Measurements from ENCODE around the gene CLCN6. TPM values are rescaled to one million over a fixed set of nuclear protein-coding genes. Genes with fewer than 3 reads are reported as not detected.

The CLCN6 gene
- total and polyA plus RNA-seq, 2 donors from 2014 or later = 7.1 to 26.0 TPM

DNA sequence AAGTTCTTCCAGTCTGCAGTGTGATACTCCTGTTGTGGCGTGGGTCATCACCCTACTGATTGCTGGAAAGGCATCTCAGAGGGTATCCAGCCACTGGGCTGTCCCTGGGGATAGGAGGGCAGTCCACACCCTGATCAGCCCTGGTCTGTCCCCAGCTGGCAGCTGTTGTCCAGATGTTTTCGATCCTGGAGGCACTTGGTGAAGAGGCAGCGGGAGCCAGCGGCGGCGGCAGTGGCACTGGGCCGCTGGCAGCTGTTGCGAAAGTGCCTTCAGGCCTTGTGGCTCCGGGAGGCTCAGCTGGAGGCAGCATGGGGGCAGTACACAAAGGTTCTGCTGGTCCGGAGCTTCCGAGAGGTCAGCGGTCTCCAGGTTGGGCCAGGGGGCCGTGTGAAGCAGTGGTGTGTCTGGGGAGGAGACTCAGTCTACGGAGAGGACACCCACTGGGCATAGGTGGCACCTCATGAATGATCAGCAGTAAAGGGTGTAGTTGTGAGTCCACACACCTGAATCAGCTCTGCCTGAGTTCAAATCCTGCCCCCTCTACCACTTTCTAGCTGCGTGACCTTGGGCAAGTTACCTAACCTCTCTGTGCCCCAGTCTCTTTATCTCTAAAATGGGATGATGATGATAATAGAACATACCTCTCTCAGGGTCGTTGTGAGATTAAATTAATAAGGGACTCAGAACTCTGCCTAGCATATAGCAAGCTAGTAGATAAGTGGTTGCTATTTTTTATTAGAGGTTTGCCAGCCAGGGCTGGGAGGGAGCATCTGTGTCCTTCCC is 37.9 kb upstream of the CLCN6 start:
- no peaks in the 10 kb centered on the region for H3K27me3 ChIP-seq (ENCODE audit: control insufficient read depth, insufficient read depth, low read length)
- DNase-seq (no peak), FAIRE-seq (no peak)
- no peak overlapping the region for H3K9ac ChIP-seq (ENCODE audit: low read length in 3 of 3)
- H3K36me3 ChIP-seq (ENCODE audit: control insufficient read depth in 2 of 3, insufficient read depth in 3 of 3, low read length in 3 of 3) = no peaks in the 10 kb centered on the region
- no peak overlapping the region for H3K27ac ChIP-seq (ENCODE audit: low read depth in 2 of 2, low read length in 2 of 2)
- H3K4me1 ChIP-seq (ENCODE audit: control insufficient read depth in 2 of 3, insufficient read depth in 2 of 3, low read depth in 1 of 3, low read length in 3 of 3) = no peaks in the 10 kb centered on the region
- no peak for TF ChIP-seq CTCF (IDR thresholded peaks at IDR 0.05; ENCODE audit: borderline replicate concordance, extremely low read depth, insufficient read depth)
- H3K9me3 ChIP-seq (ENCODE audit: control insufficient read depth in 2 of 3, insufficient read depth in 1 of 3, low read length in 3 of 3) = no peaks in the 10 kb centered on the region
- no peak overlapping the region for H3K4me3 ChIP-seq (ENCODE audit: low read length in 3 of 3)
- intact Hi-C loops (cut with DNase I) = no loop called here

DNA sequence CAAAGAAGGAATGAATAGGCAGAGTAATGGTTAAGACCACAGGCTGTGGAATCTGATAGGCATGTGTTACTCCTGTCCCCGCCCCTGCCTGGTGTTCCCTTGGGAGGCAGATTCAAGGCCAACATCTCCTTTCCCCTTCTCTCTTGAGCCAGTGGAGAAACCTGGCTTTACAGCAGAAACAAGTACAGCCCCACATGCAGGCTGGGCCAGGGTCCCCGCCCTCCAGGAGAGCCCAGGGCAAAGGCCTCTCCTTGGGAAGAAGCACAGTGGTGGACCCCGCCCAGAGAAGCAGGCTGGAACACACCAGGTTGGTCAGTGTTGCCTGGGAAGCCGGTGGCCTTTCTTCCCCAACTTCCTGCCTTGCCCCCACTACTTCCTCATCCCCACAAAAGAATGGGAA is 37.2 kb upstream of the CLCN6 start:
- Histone ChIP-seq H3K36me3 (ENCODE audit: control insufficient read depth in 2 of 3, insufficient read depth in 3 of 3, low read length in 3 of 3) (no peaks in the 10 kb centered on the region), H3K4me3 (ENCODE audit: low read length in 3 of 3) (no peak overlapping the region), H3K4me1 (ENCODE audit: control insufficient read depth in 2 of 3, insufficient read depth in 2 of 3, low read depth in 1 of 3, low read length in 3 of 3) (no peaks in the 10 kb centered on the region), H3K27me3 (ENCODE audit: control insufficient read depth, insufficient read depth, low read length) (no peaks in the 10 kb centered on the region), H3K9ac (ENCODE audit: low read length in 3 of 3) (no peak overlapping the region), H3K27ac (ENCODE audit: low read depth in 2 of 2, low read length in 2 of 2) (no peak overlapping the region), H3K9me3 (ENCODE audit: control insufficient read depth in 2 of 3, insufficient read depth in 1 of 3, low read length in 3 of 3) (no peaks in the 10 kb centered on the region)
- DNase-seq (no peak), FAIRE-seq (no peak)
- no peak for TF ChIP-seq CTCF (IDR thresholded peaks at IDR 0.05; ENCODE audit: borderline replicate concordance, extremely low read depth, insufficient read depth)
- intact Hi-C loops (cut with DNase I) = no loop called here

GRCh38 chr1:11769274-11769673 is 36.7 kb upstream of the CLCN6 start:
- Histone ChIP-seq H3K27ac (ENCODE audit: low read depth in 2 of 2, low read length in 2 of 2) (no peak overlapping the region), H3K9me3 (ENCODE audit: control insufficient read depth in 2 of 3, insufficient read depth in 1 of 3, low read length in 3 of 3) (no peaks in the 10 kb centered on the region), H3K36me3 (ENCODE audit: control insufficient read depth in 2 of 3, insufficient read depth in 3 of 3, low read length in 3 of 3) (no peaks in the 10 kb centered on the region), H3K9ac (ENCODE audit: low read length in 3 of 3) (no peak overlapping the region), H3K4me1 (ENCODE audit: control insufficient read depth in 2 of 3, insufficient read depth in 2 of 3, low read depth in 1 of 3, low read length in 3 of 3) (no peaks in the 10 kb centered on the region), H3K27me3 (ENCODE audit: control insufficient read depth, insufficient read depth, low read length) (no peaks in the 10 kb centered on the region), H3K4me3 (ENCODE audit: low read length in 3 of 3) (no peak overlapping the region)
- no peak for FAIRE-seq
- TF ChIP-seq CTCF (IDR thresholded peaks at IDR 0.05; ENCODE audit: borderline replicate concordance, extremely low read depth, insufficient read depth) = no peak
- no peak for DNase-seq
- intact Hi-C loops (cut with DNase I) = no loop called here
